ENCODE data around the gene MAP2K6.
A peak's percentile ranks its signal among the peaks of the same experiment; 100 is the strongest.

The MAP2K6 gene

GRCh38 chr17:69414408-69415274 lies at the start of gene MAP2K6:
MAP2K6 (plus strand) TSS chr17:69414697; CDS start chr17:69414985, 288 bp downstream.
- DNase-seq = peak; percentile 70

GRCh38 chr17:69367298-69367697 lies 47.2 kb upstream of the MAP2K6 start:
- DNase-seq = no peak

- no peak for DNase-seq
Measured at GRCh38 chr17:69373069-69373468, 41.4 kb upstream of the MAP2K6 start.

DNA sequence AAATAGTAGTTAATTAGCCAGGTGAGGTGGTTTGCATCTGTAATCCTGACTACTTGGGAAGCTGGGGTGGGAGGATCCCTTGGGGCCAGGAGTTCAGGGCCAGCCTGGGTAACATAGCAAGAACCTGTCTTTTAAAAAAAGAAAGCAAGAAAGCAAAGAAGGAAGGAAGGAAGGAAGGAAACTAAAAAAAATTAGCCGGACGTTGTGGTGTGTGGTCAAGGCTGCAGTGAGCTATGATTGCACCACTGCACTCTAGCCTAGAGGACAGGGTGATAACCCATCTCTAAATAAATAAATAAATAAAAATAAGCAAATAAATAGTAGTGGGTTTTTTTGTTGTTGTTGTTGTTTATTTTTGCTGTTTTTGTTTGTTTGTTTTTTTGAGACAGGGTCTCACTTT lies 39.3 kb upstream of the MAP2K6 start:
- DNase-seq = no peak

GRCh38 chr17:69388822-69389442 lies 25.6 kb upstream of the MAP2K6 start:
- DNase-seq = no peak

DNA sequence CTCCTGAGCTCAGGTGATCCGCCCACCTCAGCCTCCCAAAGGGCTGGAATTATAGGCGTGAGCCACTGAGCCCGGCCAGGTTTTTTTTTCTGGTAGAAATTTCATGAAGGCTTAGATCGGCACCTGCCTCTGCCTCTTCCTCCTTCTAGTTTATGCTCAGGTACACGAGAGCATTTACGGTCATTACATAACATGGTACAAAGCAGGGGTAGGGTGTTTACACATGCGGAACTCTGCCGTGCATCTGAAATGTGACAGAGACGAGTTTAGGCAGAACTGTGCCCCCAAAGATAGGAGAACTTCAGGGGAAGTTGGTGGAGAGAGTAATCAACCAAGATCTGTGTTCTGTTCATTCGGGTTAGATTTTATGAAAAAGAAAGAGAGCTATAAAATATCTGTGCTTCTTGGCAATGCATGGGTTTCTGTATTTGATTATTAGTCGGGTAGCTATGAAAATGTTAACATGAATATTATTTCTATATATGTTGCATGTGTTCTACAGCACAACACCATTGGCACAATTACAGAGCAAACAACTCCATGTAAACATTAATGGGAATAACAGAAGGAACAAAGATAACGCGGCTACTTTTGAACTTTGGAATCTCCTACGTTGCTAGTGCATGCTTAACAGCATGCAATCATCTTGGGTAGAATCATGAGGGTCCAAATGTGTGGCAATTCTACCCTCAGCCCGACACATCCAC lies 23.5 kb upstream of the MAP2K6 start:
- DNase-seq = no peak

DNA sequence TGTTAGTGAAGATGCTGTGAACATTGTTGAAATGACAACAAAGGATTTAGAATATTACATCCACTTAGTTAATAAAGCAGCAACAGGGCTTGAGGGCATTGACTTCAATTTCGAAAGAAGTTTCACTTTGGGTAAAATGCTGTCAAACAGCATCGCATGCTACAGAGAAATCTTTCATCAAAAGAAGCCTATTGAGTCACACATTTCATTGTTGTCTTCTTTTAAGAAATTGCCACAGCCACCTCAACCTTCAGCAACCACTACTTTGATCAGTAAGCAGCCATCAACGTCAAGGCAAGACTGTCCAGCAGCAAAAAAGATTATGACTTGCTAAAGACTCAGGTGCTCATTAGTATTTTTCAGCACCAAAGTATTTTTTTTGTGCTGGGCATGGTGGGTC lies 13.2 kb upstream of the MAP2K6 start:
- DNase-seq = no peak

DNA sequence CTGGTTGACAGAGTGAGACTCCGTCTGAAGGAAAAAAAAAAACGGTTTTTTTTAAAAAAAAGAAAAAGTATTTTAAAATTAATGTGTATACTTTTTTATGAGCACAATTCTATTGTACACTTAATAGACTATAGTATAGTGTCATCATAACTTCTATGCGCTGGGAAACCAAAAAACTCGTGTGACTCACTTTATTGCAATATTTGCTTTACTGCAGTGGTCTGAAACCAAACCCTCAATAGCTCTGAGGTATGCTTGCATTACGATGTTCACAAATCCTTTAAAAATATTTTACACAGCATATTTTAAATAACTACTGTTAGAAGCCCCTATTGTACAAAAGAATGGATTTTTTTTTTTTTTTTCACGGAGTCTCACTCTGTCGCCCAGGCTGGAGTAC lies 12.4 kb upstream of the MAP2K6 start:
- DNase-seq = no peak

DNA sequence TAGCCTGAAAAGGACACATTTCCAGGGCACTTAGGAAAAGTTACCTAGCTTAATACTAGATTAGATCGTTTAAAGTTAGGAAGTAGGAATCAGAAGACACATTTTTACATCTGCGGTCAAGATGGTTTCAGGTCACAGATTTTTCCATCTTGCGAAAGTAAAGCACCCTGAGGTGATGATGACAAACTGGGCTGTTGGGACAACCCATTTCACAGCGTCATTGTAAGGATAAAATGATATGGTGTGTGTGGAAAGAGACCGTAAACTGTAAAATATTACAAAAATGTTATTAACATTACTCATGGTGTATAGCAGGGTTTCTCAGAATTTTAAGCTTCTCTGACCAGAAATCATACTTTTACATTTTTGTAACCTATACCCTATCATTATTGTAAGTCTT lies 10.1 kb upstream of the MAP2K6 start:
- no peak for DNase-seq

DNA sequence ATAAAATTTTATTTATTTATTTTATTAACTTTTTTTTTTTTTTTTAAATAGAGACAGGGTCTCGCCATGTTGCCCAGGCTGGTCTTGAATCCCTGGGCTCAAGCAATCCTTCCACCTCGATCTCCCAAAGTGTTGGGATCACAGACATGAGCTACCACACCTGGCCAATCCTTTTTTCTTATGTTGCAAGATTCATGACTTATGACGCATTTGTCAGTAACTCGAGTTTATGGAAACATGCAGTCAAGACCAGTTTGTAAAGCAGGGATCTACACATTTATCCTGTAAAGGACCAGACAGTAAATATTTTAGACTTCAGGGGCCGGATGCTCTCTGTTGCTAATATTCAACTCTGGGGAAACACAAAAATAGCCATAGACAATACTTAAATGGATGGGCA lies 9.4 kb upstream of the MAP2K6 start:
- DNase-seq = no peak

DNA sequence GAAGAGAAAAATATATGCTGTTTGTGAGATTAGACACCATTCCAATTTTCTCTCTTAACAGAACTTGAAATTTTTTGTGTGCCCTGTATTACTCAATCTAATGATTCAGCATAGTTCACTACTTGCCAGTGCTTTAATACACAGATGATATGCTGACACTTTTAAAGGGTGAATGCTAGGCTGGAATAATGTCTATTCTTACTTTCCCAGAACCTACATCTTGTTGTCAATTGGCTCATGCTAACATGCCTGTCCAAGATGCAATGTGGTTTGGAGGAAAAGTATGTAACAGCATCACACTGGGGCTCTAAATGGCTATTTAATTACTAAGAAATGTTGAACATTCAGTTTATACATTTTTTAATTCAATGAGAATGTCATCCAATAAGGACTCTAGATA lies 7.6 kb upstream of the MAP2K6 start:
- no peak for DNase-seq

GRCh38 chr17:69407759-69408158 lies 6.7 kb upstream of the MAP2K6 start:
- DNase-seq = no peak

DNA sequence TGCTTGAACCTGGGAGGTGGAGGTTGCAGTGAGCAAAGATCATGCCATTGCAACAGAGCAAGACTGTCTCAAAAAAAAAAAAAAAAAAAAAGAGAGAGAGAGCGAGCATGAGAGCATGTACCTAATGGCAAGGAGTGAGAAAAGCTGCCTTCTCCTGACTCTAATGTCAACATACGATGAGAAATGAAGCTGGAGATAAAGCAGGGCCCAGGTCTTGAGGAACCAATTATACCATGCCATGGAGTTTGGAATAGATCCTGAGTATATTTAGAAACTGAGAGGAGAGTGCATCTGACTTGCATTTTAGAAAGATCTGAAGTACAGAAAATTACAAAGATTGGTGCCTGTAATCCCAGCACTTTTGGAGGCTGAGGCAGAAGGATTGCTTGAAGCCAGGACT lies 3.8 kb upstream of the MAP2K6 start:
- no peak for DNase-seq

GRCh38 chr17:69411766-69412165 lies 2.7 kb upstream of the MAP2K6 start:
- DNase-seq = no peak

GRCh38 chr17:69412251-69412671 lies 2.2 kb upstream of the MAP2K6 start:
- no peak for DNase-seq

GRCh38 chr17:69415431-69415830 lies 934 bp downstream of the MAP2K6 start:
- DNase-seq = no peak

DNA sequence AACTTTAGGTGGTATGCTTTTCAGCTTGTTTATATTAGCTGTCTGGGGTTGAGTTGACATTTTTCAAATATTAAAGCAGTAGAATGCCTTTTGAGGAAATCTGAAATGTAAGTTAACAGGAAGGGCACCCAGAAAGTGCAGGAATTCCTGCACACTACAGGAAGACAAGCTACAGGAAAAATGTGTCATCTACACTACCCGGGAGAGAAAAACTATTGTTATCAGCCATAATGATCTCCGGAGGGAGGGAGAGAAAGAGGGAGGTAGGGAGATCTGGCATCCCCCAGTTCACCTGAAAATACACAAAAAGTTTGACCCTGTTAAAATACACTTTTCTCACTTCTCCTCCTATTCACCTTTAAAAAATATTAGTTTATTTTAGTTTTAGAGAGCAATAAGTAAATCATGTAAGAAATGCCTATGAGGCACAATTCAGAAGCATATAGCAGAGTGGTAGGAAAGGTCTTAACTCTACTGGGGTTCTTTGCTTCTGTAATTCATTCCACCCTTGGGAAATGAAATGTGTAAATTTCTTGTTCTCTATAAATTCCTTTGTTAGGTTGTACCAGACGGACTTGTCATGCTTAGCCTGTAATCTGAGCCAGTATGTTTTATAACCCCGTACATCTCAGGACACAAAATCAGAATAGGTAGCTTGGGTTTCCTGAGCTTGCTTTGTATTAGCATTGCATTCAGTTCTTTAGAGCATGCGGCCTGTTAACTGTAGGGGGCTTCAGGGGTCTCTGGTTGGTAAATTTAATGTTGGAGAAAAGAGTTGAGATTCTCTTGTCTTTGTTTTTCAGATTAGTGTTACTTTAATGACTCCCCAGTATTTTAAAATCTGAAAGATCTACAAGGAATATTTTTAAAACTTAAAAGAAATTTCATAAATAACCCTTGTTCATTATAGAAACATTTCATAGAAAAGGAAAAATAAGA lies 3.3 kb downstream of the MAP2K6 start:
- no peak for DNase-seq

- no peak for DNase-seq
Measured at GRCh38 chr17:69418535-69418934, 4.0 kb downstream of the MAP2K6 start.

- DNase-seq = no peak
Measured at GRCh38 chr17:69423450-69423849, 9.0 kb downstream of the MAP2K6 start.

- no peak for DNase-seq
Measured at GRCh38 chr17:69424287-69425041, 10.0 kb downstream of the MAP2K6 start.

- no peak for DNase-seq
Measured at GRCh38 chr17:69425978-69426377, 11.5 kb downstream of the MAP2K6 start.
